ENCODE results near the gene H2BK1.
A peak's percentile ranks its signal among the peaks of the same experiment; 100 is the strongest.

H2BK1 gene

DNA sequence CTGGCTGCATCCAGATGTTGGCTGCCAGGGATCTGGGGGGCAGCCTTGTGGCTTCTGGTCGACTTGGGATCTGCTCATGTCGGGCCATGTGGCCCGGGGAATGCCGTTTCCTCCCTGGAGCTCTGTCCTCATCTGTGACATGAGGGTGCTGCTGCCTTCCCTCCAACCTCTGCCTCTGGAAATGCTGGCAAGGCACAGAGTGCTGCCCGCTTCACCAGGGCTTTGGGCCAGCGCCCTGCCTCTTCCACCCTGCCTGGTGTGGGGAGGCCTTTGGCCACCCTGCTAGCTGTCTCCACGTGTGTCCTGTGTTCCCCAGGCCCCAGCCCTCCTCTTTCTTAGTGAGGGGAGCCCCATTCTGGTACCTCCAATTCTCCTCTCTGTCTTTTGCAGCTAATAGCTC is 44.0 kb upstream of the H2BK1 start:
- Histone ChIP-seq H3K4me3 (ENCODE audit: low read depth, low read length) (no peak overlapping the region), H3K27ac (no peak overlapping the region), H3K36me3 (replicated peaks) (no peaks in the 10 kb centered on the region), H3K27me3 (replicated peaks) (peaks cover 14% of the 10 kb centered on the region)
- TF ChIP-seq, protein P1, sequence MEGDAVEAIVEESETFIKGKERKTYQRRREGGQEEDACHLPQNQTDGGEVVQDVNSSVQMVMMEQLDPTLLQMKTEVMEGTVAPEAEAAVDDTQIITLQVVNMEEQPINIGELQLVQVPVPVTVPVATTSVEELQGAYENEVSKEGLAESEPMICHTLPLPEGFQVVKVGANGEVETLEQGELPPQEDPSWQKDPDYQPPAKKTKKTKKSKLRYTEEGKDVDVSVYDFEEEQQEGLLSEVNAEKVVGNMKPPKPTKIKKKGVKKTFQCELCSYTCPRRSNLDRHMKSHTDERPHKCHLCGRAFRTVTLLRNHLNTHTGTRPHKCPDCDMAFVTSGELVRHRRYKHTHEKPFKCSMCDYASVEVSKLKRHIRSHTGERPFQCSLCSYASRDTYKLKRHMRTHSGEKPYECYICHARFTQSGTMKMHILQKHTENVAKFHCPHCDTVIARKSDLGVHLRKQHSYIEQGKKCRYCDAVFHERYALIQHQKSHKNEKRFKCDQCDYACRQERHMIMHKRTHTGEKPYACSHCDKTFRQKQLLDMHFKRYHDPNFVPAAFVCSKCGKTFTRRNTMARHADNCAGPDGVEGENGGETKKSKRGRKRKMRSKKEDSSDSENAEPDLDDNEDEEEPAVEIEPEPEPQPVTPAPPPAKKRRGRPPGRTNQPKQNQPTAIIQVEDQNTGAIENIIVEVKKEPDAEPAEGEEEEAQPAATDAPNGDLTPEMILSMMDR (IDR thresholded peaks at IDR 0.05; ENCODE audit: low read depth, low read length, missing control alignments): no peak
- in situ Hi-C loops (cut with HindIII; ENCODE audit: low pct_ligation_motif_present, low sequenced_read_pairs): no loop called here
- no peak for DNase-seq

DNA sequence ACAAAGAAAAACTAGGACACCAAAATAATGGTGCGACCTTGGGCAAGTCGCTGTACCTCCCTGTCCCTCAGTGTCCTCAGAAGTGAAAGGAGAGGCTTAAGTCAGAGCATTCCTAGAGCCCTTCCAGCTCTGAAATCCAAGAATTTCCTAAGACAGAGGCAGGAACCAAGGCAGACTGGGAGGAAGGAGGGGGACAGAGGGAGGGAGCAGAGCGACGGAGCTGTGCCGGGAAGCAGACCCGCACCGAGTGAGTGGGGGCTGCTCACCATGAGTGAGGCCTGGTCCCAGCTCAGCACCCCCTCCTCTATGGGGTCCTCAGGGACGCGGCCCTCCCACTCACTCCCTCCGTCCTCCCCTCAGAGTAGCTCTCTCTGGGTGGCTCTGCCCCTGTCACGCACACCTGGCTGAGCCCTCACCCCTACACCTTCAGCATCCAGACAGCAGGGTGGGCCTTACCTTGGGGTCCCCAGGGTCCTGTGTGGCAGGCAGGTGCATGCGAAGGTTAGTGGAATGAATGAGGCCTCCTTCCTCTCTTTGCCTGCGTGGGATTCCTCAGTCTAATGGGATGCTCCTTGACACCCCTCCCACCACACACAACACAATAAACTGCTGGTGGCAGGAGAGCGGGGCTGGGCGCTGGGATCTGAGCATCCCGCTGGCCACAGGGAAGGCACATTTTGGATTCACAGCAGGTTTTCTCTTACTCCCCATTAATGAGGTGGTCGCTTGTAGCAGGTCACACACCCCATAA is 42.8 kb upstream of the H2BK1 start:
- no peak overlapping the region for H3K4me3 ChIP-seq (ENCODE audit: low read depth, low read length)
- in situ Hi-C loops (cut with HindIII; ENCODE audit: low pct_ligation_motif_present, low sequenced_read_pairs): no loop called here
- no peak overlapping the region for H3K27ac ChIP-seq
- H3K27me3 ChIP-seq (replicated peaks): peaks cover 14% of the 10 kb centered on the region
- no peaks in the 10 kb centered on the region for H3K36me3 ChIP-seq (replicated peaks)
- DNase-seq: no peak
- TF ChIP-seq, protein P1 (IDR thresholded peaks at IDR 0.05; ENCODE audit: low read depth, low read length, missing control alignments): no peak

DNA sequence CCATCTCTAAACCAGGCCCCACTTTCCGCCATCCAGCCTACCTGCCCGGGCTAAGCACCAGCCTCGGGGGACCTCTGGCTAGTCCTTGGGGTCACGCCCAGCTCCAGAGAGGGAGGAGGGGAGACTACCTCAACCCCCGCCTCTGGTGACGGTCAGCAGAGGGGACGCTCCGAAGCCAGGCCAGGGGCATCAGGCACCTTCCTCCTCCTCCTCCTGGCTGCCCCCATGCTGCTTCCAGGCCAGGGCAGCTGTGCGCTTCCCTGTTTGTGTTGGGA is 42.2 kb upstream of the H2BK1 start:
- Histone ChIP-seq H3K4me3 (ENCODE audit: low read depth, low read length) (peak overlapping the region; percentile 63), H3K36me3 (replicated peaks) (no peaks in the 10 kb centered on the region), H3K27ac (no peak overlapping the region), H3K27me3 (replicated peaks) (peaks cover 9% of the 10 kb centered on the region)
- TF ChIP-seq, protein P1 (IDR thresholded peaks at IDR 0.05; ENCODE audit: low read depth, low read length, missing control alignments): no peak
- no peak for DNase-seq
- in situ Hi-C loops (cut with HindIII; ENCODE audit: low pct_ligation_motif_present, low sequenced_read_pairs): no loop called here

DNA sequence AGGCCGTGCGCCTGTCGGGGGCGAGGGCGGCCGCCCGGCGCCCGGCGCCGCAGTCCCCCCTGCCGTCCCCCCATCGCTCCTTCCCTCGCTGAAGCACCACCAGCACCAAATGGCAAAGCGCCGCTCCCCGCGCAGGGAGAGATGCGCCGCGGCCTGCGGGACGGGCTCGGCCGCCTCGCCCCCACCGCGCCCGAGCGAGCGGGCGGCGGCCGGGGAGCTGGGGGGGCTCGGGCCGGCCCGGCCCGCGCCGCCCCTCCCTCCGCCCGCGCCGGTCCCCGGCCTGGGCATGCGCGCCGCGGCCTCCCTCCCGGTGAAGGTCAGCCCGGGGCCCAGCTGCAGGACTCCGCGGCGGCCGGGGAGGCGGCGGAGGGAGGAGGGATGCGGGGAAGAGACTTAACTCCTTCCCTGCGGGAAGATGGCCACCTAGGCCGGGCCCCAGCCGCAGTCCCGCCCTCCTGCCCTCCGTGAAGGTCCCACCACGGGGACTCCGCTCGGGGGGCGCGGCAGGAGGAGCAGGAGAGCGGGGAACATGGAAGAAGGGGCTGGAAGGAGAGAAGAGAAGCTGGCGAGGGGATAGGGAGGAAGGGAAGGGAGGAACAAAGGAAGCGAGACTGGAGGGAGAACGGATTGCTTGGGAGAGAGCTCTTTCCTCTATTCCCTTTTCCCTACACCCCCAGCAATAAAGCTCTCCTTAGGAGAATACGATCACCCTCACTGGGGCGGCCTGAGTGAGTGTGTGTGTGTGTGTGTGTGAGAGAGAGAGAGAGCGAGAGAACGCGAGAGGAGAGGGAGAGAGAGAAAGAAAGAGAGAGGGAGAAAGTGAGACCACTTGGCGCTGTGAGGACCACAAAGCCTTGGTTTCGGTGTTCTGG is 41.6 kb upstream of the H2BK1 start:
- DNase-seq: peak; percentile 45
- TF ChIP-seq, protein P1 (IDR thresholded peaks at IDR 0.05; ENCODE audit: low read depth, low read length, missing control alignments): no peak
- no peaks in the 10 kb centered on the region for H3K36me3 ChIP-seq (replicated peaks)
- peaks cover 7% of the 10 kb centered on the region for H3K27me3 ChIP-seq (replicated peaks)
- H3K27ac ChIP-seq: no peak overlapping the region
- in situ Hi-C loops (cut with HindIII; ENCODE audit: low pct_ligation_motif_present, low sequenced_read_pairs): no loop called here
- peak overlapping the region; percentile 63 for H3K4me3 ChIP-seq (ENCODE audit: low read depth, low read length)

DNA sequence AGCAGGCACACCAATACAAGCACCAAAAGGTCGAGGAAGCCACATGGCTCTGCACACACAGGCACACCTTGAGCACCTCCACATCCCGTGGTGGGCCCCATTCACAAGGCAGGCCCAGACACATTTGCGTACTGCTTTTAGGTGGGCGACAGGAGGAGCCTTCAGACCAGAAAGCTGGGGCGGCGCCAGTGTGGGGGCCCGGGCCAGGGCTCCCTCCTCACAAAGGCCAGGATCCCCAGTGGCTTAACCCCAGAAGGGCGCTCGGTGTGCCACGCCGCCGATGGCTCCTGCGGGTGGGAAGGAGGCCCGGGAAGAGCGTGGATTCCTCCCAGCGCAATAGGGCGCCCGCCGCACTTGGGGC is 41.0 kb upstream of the H2BK1 start:
- Histone ChIP-seq H3K27me3 (replicated peaks) (peaks cover 5% of the 10 kb centered on the region), H3K27ac (no peak overlapping the region), H3K4me3 (ENCODE audit: low read depth, low read length) (peak overlapping the region; percentile 63), H3K36me3 (replicated peaks) (no peaks in the 10 kb centered on the region)
- in situ Hi-C loops (cut with HindIII; ENCODE audit: low pct_ligation_motif_present, low sequenced_read_pairs): no loop called here
- DNase-seq: no peak
- TF ChIP-seq, protein P1 (IDR thresholded peaks at IDR 0.05; ENCODE audit: low read depth, low read length, missing control alignments): no peak

Data from brain microvascular endothelial cell (primary cell).